ENCODE results near the gene WHRN. TPM values are rescaled to one million over a fixed set of nuclear protein-coding genes. Genes with fewer than 3 reads are reported as not detected.

Gene WHRN
- total and polyA plus RNA-seq, 2 donors from 2014 or later: 4.4 to 14.8 TPM

- Histone ChIP-seq H3K4me3 (ENCODE audit: low read length in 3 of 3) (no peak overlapping the region), H3K4me1 (ENCODE audit: control insufficient read depth in 2 of 3, insufficient read depth in 2 of 3, low read depth in 1 of 3, low read length in 3 of 3) (no peaks in the 10 kb centered on the region), H3K9me3 (ENCODE audit: control insufficient read depth in 2 of 3, insufficient read depth in 1 of 3, low read length in 3 of 3) (no peaks in the 10 kb centered on the region), H3K9ac (ENCODE audit: low read length in 3 of 3) (no peak overlapping the region), H3K27me3 (ENCODE audit: control insufficient read depth, insufficient read depth, low read length) (no peaks in the 10 kb centered on the region), H3K27ac (ENCODE audit: low read depth in 2 of 2, low read length in 2 of 2) (no peak overlapping the region), H3K36me3 (ENCODE audit: control insufficient read depth in 2 of 3, insufficient read depth in 3 of 3, low read length in 3 of 3) (no peaks in the 10 kb centered on the region)
- no peak for FAIRE-seq
- intact Hi-C loops (cut with DNase I): no loop called here
- DNase-seq: no peak
- TF ChIP-seq CTCF (IDR thresholded peaks at IDR 0.05; ENCODE audit: borderline replicate concordance, extremely low read depth, insufficient read depth): no peak
Observed at GRCh38 chr9:114431003-114431402, 74.3 kb downstream of the WHRN start.

- H3K4me1 ChIP-seq (ENCODE audit: control insufficient read depth in 2 of 3, insufficient read depth in 2 of 3, low read depth in 1 of 3, low read length in 3 of 3): no peaks in the 10 kb centered on the region
- intact Hi-C loops (cut with DNase I): no loop called here
- TF ChIP-seq CTCF (IDR thresholded peaks at IDR 0.05; ENCODE audit: borderline replicate concordance, extremely low read depth, insufficient read depth): no peak
- no peak overlapping the region for H3K4me3 ChIP-seq (ENCODE audit: low read length in 3 of 3)
- FAIRE-seq (no peak), DNase-seq (peak in 2 of 5 donors; percentile 7 to 19)
- no peaks in the 10 kb centered on the region for H3K9me3 ChIP-seq (ENCODE audit: control insufficient read depth in 2 of 3, insufficient read depth in 1 of 3, low read length in 3 of 3)
- H3K27me3 ChIP-seq (ENCODE audit: control insufficient read depth, insufficient read depth, low read length): no peaks in the 10 kb centered on the region
- H3K36me3 ChIP-seq (ENCODE audit: control insufficient read depth in 2 of 3, insufficient read depth in 3 of 3, low read length in 3 of 3): no peaks in the 10 kb centered on the region
- no peak overlapping the region for H3K9ac ChIP-seq (ENCODE audit: low read length in 3 of 3)
- H3K27ac ChIP-seq (ENCODE audit: low read depth in 2 of 2, low read length in 2 of 2): no peak overlapping the region
Observed at GRCh38 chr9:114430457-114430856, 74.8 kb downstream of the WHRN start.

DNA sequence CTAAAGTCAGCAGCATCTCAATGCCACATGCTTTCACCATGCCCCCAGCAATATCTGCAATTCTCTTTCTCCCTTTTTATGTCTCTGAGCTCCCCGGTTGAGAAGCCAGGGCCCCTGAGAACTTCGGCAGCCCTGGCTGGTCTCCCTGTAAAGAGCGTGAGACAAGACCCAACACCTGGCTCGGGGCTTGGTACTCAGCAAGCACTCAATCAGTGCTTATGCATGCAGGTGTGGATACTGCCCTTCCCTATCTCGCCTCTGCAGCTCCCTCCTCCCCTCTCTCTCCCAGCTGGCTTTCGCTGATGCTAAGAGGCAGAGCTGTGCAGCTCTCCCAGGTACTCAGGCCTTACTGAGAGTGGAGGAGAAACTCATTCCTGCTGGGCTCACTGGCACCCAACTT is 75.8 kb downstream of the WHRN start:
- no peaks in the 10 kb centered on the region for H3K9me3 ChIP-seq (ENCODE audit: control insufficient read depth in 2 of 3, insufficient read depth in 1 of 3, low read length in 3 of 3)
- DNase-seq (peak in 1 of 5 donors; percentile 23), FAIRE-seq (no peak)
- intact Hi-C loops (cut with DNase I): no loop called here
- no peak overlapping the region for H3K27ac ChIP-seq (ENCODE audit: low read depth in 2 of 2, low read length in 2 of 2)
- H3K4me3 ChIP-seq (ENCODE audit: low read length in 3 of 3): no peak overlapping the region
- H3K4me1 ChIP-seq (ENCODE audit: control insufficient read depth in 2 of 3, insufficient read depth in 2 of 3, low read depth in 1 of 3, low read length in 3 of 3): no peaks in the 10 kb centered on the region
- no peak for TF ChIP-seq CTCF (IDR thresholded peaks at IDR 0.05; ENCODE audit: borderline replicate concordance, extremely low read depth, insufficient read depth)
- H3K36me3 ChIP-seq (ENCODE audit: control insufficient read depth in 2 of 3, insufficient read depth in 3 of 3, low read length in 3 of 3): no peaks in the 10 kb centered on the region
- H3K9ac ChIP-seq (ENCODE audit: low read length in 3 of 3): no peak overlapping the region
- no peaks in the 10 kb centered on the region for H3K27me3 ChIP-seq (ENCODE audit: control insufficient read depth, insufficient read depth, low read length)

DNA sequence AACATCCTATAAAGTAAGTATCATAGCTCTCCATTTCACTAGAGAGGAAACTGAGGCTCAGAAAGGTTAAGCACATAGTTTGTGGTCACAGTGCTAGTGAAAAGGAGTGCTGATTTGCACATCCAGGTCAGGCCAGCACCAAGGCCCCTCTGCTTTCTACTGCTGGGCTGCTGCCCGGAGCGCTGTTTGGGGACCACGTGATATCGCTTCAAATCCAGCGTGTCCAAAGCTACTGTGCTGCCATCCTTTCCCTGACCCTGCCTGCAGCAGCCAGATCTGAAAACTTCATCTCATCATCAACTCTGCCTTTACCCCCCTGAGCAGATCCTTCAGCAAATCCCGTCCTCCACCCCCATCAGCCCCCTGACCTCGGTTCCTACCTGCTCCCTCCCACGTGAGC is 76.8 kb downstream of the WHRN start:
- Histone ChIP-seq H3K4me1 (ENCODE audit: control insufficient read depth in 2 of 3, insufficient read depth in 2 of 3, low read depth in 1 of 3, low read length in 3 of 3) (no peaks in the 10 kb centered on the region), H3K9me3 (ENCODE audit: control insufficient read depth in 2 of 3, insufficient read depth in 1 of 3, low read length in 3 of 3) (no peaks in the 10 kb centered on the region), H3K36me3 (ENCODE audit: control insufficient read depth in 2 of 3, insufficient read depth in 3 of 3, low read length in 3 of 3) (no peaks in the 10 kb centered on the region), H3K27ac (ENCODE audit: low read depth in 2 of 2, low read length in 2 of 2) (no peak overlapping the region), H3K4me3 (ENCODE audit: low read length in 3 of 3) (no peak overlapping the region), H3K27me3 (ENCODE audit: control insufficient read depth, insufficient read depth, low read length) (no peaks in the 10 kb centered on the region), H3K9ac (ENCODE audit: low read length in 3 of 3) (no peak overlapping the region)
- FAIRE-seq (no peak), DNase-seq (no peak)
- no peak for TF ChIP-seq CTCF (IDR thresholded peaks at IDR 0.05; ENCODE audit: borderline replicate concordance, extremely low read depth, insufficient read depth)
- intact Hi-C loops (cut with DNase I): no loop called here

Data from kidney (tissue), 14 donors.